CD4-positive, alpha-beta memory T cell (primary cell): Measurements from ENCODE around the gene PITPNM2. TPM values are rescaled to one million over a fixed set of nuclear protein-coding genes. Genes with fewer than 3 reads are reported as not detected.
A peak's percentile ranks its signal among the peaks of the same experiment; 100 is the strongest.

Experiments used
- CTCF ChIA-PET: fragments of 350-600 bp; sonication (Branson Sonifier 250); formaldehyde crosslinking; loops from one replicate; lab custom pipeline; 2021; ENCODE audit warnings: inconsistent platforms; ENCODE audit not compliant: partially characterized antibody; lab: Charles Lee
- POLR2A ChIA-PET: fragments of 350-600 bp; sonication (Branson Sonifier 250); formaldehyde crosslinking; loops from one replicate; lab custom pipeline; 2021; ENCODE audit not compliant: partially characterized antibody; lab: Charles Lee
- DNase-seq, 5 donors: peaks; one replicate each; pipeline versions ENCODE4 v3.0.0 to v3.0.0-alpha.2; 2020 to 2022; ENCODE audit warnings: mixed read lengths in 1 of 5
- H3K27ac ChIP-seq: one replicate; pipeline ENCODE4 v1.7.0; 2013; ENCODE audit warnings: low read depth, low read length
- H3K27me3 ChIP-seq: 2 replicates; pipeline ENCODE4 v1.7.0; 2013; ENCODE audit warnings: mild to moderate bottlenecking, low read length, moderate library complexity; ENCODE audit not compliant: insufficient read depth
- H3K36me3 ChIP-seq: 2 replicates; pipeline ENCODE4 v1.7.0; 2013; ENCODE audit warnings: mild to moderate bottlenecking, low read length, moderate library complexity; ENCODE audit not compliant: insufficient read depth
- H3K4me1 ChIP-seq: 2 replicates; pipeline ENCODE4 v1.7.0; 2013; ENCODE audit warnings: mild to moderate bottlenecking, low read length, moderate library complexity; ENCODE audit not compliant: insufficient read depth
- H3K4me3 ChIP-seq, 2 donors: one replicate each; pipeline ENCODE4 v1.7.0; 2013; ENCODE audit warnings: low read length in 2 of 2, mild to moderate bottlenecking in 1 of 2
- H3K9me3 ChIP-seq, 2 donors: one replicate each; pipeline ENCODE4 v1.7.0; 2013; ENCODE audit warnings: low read length in 2 of 2, control low read depth in 1 of 2; ENCODE audit not compliant: control insufficient read depth in 1 of 2
- H3K27ac Mint-ChIP-seq, 7 donors: one replicate each; pipeline ENCODE4 v1.8.0; 2020 to 2021; ENCODE audit warnings: mixed read lengths in 7 of 7, mild to moderate bottlenecking in 6 of 7, inconsistent platforms in 3 of 7, moderate library complexity in 3 of 7
- H3K27me3 Mint-ChIP-seq, 2 donors: one replicate each; pipeline ENCODE4 v1.8.0; 2020 to 2021; ENCODE audit warnings: mixed read lengths in 2 of 2
- H3K36me3 Mint-ChIP-seq, 2 donors: one replicate each; pipeline ENCODE4 v1.8.0; 2020 to 2021; ENCODE audit warnings: mixed read lengths in 2 of 2, inconsistent platforms in 1 of 2, mild to moderate bottlenecking in 1 of 2
- H3K4me1 Mint-ChIP-seq, 4 donors: one replicate each; pipeline ENCODE4 v1.8.0; 2020 to 2021; ENCODE audit warnings: mixed read lengths in 4 of 4, mild to moderate bottlenecking in 1 of 4
- H3K4me3 Mint-ChIP-seq, 8 donors: one replicate each; pipeline ENCODE4 v1.8.0; 2020 to 2021; ENCODE audit warnings: mixed read lengths in 8 of 8, mild to moderate bottlenecking in 7 of 8, moderate library complexity in 6 of 8, inconsistent platforms in 3 of 8
- H3K9me3 Mint-ChIP-seq, 8 donors: one replicate each; pipeline ENCODE4 v1.8.0; 2020 to 2021; ENCODE audit warnings: mixed read lengths in 8 of 8, mild to moderate bottlenecking in 5 of 8, inconsistent platforms in 3 of 8, moderate library complexity in 1 of 8
- intact Hi-C: fragments of 100-400 bp; cut with micrococcal nuclease; formaldehyde crosslinking; loops from one replicate; pipeline ENCODE4 v1.15.1; 2023
- polyA plus RNA-seq, 2 donors: library from polyadenylated mRNA; unstranded; fragments of 300-500 nt; fragmentation: Illumina TruSeq; gene quantifications; one replicate each; pipeline ENCODE4 v1.2.3, GENCODE V29; 2021
- total RNA-seq, 2 experiments: library from RNA; stranded (reverse); gene quantifications; one replicate each; pipeline ENCODE4 v1.2.3, GENCODE V29; 2021

PITPNM2 gene
- total and polyA plus RNA-seq, 4 experiments from 2014 or later: 0.77 to 16.8 (median 9.5) TPM

DNA sequence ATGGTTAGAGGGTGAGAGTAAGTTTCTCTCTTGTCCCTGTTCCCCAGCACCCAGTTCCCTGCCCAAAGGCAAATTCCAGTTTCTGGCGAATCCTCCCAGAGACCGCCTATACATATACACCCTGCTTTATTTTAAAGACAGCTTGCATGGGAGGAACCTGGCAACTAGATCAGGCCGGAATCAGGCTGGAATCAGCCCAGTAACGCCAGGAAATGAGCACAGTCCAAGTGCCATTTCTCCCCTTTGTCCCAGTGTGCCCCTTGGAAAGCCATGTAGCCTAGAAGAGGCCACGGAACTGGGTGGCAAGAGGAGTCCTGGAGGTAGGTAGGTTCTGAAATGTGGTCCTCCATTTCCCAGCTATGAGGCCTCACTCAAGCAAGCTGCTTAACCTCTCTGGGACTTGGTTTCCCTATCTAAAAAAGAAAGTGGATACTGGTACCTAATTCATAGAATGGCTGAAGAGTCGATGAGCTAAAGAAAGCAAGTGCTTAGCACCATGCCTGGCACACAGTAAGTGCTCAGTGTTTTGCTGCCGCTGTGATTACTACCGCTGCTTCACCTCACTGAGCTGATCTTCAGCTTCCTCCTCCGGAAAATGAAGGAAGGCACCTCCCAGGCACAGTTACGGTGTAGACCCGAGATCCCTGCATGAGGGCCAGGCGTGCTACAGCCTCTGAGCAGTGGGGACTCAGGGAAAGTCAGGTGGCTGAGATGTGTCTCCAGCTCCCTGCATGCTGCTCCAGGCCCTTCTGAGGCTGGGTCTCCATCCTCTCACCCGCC lies 36.4 kb downstream of the PITPNM2 start:
- no peak for DNase-seq
- POLR2A ChIA-PET: interaction anchor here (0.6 to 1.9 kb wide), 4 partner anchors 8 to 118 kb away, joined by 3 to 8 read pairs (median 4); partner anchors contain the start of gene MPHOSPH9
- no peak overlapping the region for H3K4me3 ChIP-seq

DNA sequence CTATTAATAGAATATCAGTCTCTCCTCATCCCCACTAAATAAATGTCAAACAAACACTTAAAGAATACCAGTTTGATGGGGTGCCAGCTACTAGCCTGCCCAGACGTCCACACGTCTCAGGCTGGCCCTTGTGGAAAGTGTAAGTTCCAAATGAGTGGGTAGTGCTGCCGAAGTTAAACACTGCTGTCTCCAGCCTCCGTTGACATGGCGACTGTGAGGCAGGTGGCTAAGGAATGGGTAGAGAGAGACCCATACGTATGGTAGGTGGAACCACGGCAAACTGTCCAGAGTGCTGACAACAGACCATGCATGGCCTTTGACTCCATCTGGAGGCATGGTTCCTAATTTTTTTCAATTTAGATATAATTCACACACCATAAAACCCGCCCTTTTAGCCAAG lies 37.9 kb downstream of the PITPNM2 start:
- intact Hi-C loops: no loop called here
- H3K9me3 Mint-ChIP-seq: no peaks in the 10 kb centered on the region
- H3K27ac ChIP-seq: no peak overlapping the region
- DNase-seq: no peak
- no peaks in the 10 kb centered on the region for H3K9me3 ChIP-seq
- H3K27me3 Mint-ChIP-seq: no peaks in the 10 kb centered on the region
- H3K36me3 ChIP-seq: no peaks in the 10 kb centered on the region
- peaks cover 0 to 10% of the 10 kb centered on the region in 2 donors for H3K36me3 Mint-ChIP-seq
- no peaks in the 10 kb centered on the region for H3K27me3 ChIP-seq
- no peak overlapping the region for H3K4me3 Mint-ChIP-seq
- no peak overlapping the region for H3K4me3 ChIP-seq
- CTCF ChIA-PET: no interaction called here
- peaks cover 7 to 27% (median 15%) of the 10 kb centered on the region in 4 donors for H3K4me1 Mint-ChIP-seq
- no peak overlapping the region for H3K27ac Mint-ChIP-seq
- POLR2A ChIA-PET: no interaction called here
- peaks cover 28% of the 10 kb centered on the region for H3K4me1 ChIP-seq

More for the DNA sequence above, 36.4 kb downstream of the PITPNM2 start:
- H3K36me3 Mint-ChIP-seq: peaks cover 0 to 5% of the 10 kb centered on the region in 2 donors
- Histone ChIP-seq H3K4me1 (peaks cover 30% of the 10 kb centered on the region), H3K9me3 (no peaks in the 10 kb centered on the region), H3K27ac (no peak overlapping the region), H3K27me3 (no peaks in the 10 kb centered on the region), H3K36me3 (no peaks in the 10 kb centered on the region)
- intact Hi-C loops: no loop called here
- CTCF ChIA-PET: interaction anchor here (1.4 kb wide), 1 partner anchor 109 kb away, joined by 3 read pairs; no protein-coding TSS in a partner anchor
- peak overlapping the region in 5 of 7 donors; percentile 34 to 81 (median 42) for H3K27ac Mint-ChIP-seq
- H3K4me1 Mint-ChIP-seq: peaks cover 8 to 26% (median 14%) of the 10 kb centered on the region in 4 donors
- H3K9me3 Mint-ChIP-seq: no peaks in the 10 kb centered on the region
- peak overlapping the region in 5 of 8 donors; percentile 13 to 51 (median 21) for H3K4me3 Mint-ChIP-seq
- H3K27me3 Mint-ChIP-seq: no peaks in the 10 kb centered on the region

DNA sequence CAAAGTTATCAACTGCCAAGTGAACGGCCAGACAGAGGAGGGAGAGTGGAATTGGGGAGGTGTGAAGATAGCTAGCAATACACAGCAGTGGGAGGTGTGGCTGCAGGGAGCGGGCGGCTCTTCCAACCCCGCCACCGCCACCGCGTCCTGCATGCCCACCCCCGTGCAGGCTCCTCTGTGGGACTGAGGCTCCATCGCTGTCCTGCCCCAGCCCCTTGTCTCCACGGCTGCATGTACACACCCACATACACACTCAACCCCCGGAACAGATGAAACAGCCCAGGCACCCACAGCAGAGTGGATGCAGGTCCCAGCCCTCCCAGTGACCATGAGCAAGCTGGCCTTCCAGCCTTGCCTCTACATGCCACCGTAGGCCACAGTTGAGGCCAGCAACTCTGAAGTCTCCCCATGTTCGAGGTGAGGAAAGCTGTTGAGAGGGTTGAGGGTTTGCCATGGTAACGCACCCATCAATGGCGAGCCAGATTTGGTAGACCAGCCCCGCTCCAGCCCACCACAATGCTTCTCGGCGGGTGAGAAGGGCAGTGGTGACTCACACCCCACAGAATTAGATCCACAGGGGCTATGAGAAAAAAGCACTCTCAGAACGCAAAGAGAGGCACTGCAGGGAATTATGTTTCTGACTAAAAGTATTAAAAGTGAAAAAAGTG lies 39.3 kb downstream of the PITPNM2 start:
- no peaks in the 10 kb centered on the region for H3K27me3 ChIP-seq
- peaks cover 42% of the 10 kb centered on the region for H3K4me1 ChIP-seq
- H3K36me3 ChIP-seq: no peaks in the 10 kb centered on the region
- H3K9me3 ChIP-seq: no peaks in the 10 kb centered on the region
- Mint-ChIP-seq H3K9me3 (no peaks in the 10 kb centered on the region), H3K27me3 (no peaks in the 10 kb centered on the region), H3K4me3 (no peak overlapping the region), H3K4me1 (peaks cover 20 to 41% (median 29%) of the 10 kb centered on the region in 4 donors), H3K36me3 (peaks cover 0 to 13% of the 10 kb centered on the region in 2 donors), H3K27ac (peak overlapping the region in 1 of 7 donors; percentile 24)
- no peak for DNase-seq
- no peak overlapping the region for H3K27ac ChIP-seq
- POLR2A ChIA-PET: interaction anchor here (0.9 to 1.3 kb wide), 2 partner anchors 9 to 121 kb away, joined by 3 to 5 read pairs; no protein-coding TSS in a partner anchor
- CTCF ChIA-PET: interaction anchor here (0.9 kb wide), 1 partner anchor 127 kb away, joined by 3 read pairs; no protein-coding TSS in a partner anchor
- intact Hi-C loops: no loop called here
- H3K4me3 ChIP-seq: no peak overlapping the region

DNA sequence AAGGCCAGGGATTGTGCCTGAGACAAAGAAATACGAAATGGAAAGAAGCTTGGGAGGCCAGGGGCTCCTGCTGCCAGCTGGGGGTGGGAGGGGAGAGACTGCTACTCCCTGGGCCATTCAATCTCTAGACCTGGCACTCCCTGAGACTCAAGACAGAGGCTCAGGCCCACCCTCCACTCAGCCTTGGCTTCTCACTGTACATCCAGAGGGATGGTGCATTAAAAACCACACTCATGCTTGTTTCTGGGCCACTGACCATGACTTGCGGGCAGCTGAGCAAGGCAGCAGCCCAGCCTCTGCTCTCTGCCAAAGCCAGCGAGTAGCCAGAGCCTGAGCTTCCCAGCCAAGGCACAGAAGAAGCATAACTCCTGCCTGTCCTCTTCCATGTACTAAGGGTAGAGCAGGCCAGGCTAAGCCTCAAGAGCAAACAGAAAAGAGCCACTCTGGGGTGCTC lies 41.5 kb downstream of the PITPNM2 start:
- Mint-ChIP-seq H3K4me3 (no peak overlapping the region), H3K27ac (no peak overlapping the region)
- intact Hi-C loops: no loop called here

DNA sequence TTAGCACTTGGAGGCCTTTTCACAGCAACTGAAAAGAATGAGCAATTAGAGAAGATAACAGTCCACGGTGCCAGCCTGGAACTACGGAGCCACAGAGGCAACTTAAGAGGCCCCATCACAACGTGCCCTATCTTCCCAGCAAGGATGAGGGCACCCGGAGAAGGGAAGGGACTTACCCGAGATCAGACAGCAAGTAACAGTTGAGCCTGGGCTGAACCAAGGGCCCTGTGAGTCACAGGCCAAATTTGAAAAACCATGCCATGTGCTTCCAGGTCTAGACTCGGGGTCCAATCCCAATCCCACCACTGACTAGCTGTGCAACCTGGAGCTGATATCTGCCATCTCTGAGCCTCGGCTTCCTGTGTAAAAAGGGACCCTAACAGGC lies 42.2 kb downstream of the PITPNM2 start:
- CTCF ChIA-PET: interaction anchor here (1.2 kb wide), 1 partner anchor 14 kb away, joined by 3 read pairs; no protein-coding TSS in a partner anchor
- H3K27me3 Mint-ChIP-seq: no peaks in the 10 kb centered on the region
- no peak overlapping the region for H3K4me3 ChIP-seq
- H3K36me3 Mint-ChIP-seq: peaks cover 0 to 13% of the 10 kb centered on the region in 2 donors
- H3K36me3 ChIP-seq: no peaks in the 10 kb centered on the region
- no peaks in the 10 kb centered on the region for H3K9me3 ChIP-seq
- no peaks in the 10 kb centered on the region for H3K27me3 ChIP-seq
- DNase-seq: no peak
- no peaks in the 10 kb centered on the region for H3K9me3 Mint-ChIP-seq
- no peak overlapping the region for H3K27ac ChIP-seq
- peak overlapping the region in 5 of 7 donors; percentile 19 to 72 (median 57) for H3K27ac Mint-ChIP-seq
- intact Hi-C loops: no loop called here
- no peak overlapping the region for H3K4me3 Mint-ChIP-seq
- POLR2A ChIA-PET: interaction anchor here (2.2 kb wide), 1 partner anchor 33 kb away, joined by 27 read pairs; no protein-coding TSS in a partner anchor
- peaks cover 27 to 45% (median 37%) of the 10 kb centered on the region in 4 donors for H3K4me1 Mint-ChIP-seq
- H3K4me1 ChIP-seq: peaks cover 33% of the 10 kb centered on the region

More for the DNA sequence above, 41.5 kb downstream of the PITPNM2 start:
- H3K9me3 ChIP-seq: no peaks in the 10 kb centered on the region
- peaks cover 0 to 13% of the 10 kb centered on the region in 2 donors for H3K36me3 Mint-ChIP-seq
- CTCF ChIA-PET: no interaction called here
- H3K36me3 ChIP-seq: no peaks in the 10 kb centered on the region
- H3K4me1 Mint-ChIP-seq: peaks cover 27 to 46% (median 37%) of the 10 kb centered on the region in 4 donors
- no peak for DNase-seq
- no peaks in the 10 kb centered on the region for H3K9me3 Mint-ChIP-seq
- H3K27me3 ChIP-seq: no peaks in the 10 kb centered on the region
- H3K27me3 Mint-ChIP-seq: no peaks in the 10 kb centered on the region
- H3K4me1 ChIP-seq: peaks cover 36% of the 10 kb centered on the region
- POLR2A ChIA-PET: no interaction called here
- H3K27ac ChIP-seq: no peak overlapping the region
- H3K4me3 ChIP-seq: no peak overlapping the region

DNA sequence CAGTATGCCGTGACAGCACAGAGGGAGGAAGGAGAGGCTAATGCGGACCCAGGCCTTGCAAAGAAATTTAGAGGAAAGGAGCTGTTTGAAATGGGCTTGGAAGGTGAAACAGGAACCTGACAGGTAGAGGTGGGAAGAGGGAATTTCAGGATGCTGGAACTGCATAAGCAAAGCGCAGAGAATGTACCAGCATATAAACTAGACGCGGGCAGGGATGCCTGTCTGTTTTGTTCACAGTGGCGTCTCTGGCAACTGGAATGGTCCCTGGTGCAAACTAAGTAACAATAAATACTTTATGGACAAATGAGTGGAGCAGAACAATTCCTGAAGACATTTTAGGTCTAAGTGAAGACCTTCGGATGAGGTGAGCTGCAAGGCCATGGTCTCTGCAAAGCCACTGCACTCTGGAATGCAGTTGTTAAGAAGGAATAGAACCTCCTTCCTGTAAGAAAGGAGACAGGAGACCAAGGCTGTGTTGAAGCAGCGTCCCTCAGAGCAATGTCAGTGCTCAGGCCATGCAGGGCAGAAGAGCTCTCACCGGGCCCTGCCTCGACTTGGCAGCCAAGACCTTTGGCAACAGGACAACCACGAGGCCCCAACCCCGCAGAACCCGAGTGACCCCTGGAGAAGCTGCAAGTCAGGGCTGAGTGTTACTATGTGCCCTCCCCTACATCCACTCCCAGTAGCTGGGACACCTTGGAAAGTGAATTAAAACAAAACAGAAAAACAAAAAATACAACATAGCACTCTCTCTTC lies 42.8 kb downstream of the PITPNM2 start:
- no peaks in the 10 kb centered on the region for H3K27me3 ChIP-seq
- no peaks in the 10 kb centered on the region for H3K36me3 ChIP-seq
- DNase-seq: no peak
- intact Hi-C loops: no loop called here
- H3K9me3 ChIP-seq: no peaks in the 10 kb centered on the region
- ChIA-PET CTCF (interaction anchor here (0.9 to 1.7 kb wide), 7 partner anchors 10 to 125 kb away, joined by 3 to 8 read pairs (median 4); partner anchors contain the start of genes MPHOSPH9 and MTRFR), POLR2A (interaction anchor here (0.9 to 2.8 kb wide), 8 partner anchors 12 to 129 kb away, joined by 3 to 27 read pairs (median 7); partner anchors contain the start of genes ARL6IP4, MPHOSPH9 and MTRFR)
- Mint-ChIP-seq H3K4me3 (peak overlapping the region in 2 of 8 donors; percentile 13 to 75), H3K27ac (peak overlapping the region; percentile 19 to 96 (median 83)), H3K9me3 (no peaks in the 10 kb centered on the region), H3K36me3 (peaks cover 0 to 13% of the 10 kb centered on the region in 2 donors), H3K4me1 (peaks cover 28 to 47% (median 37%) of the 10 kb centered on the region in 4 donors), H3K27me3 (no peaks in the 10 kb centered on the region)
- H3K4me3 ChIP-seq: no peak overlapping the region
- H3K4me1 ChIP-seq: peaks cover 33% of the 10 kb centered on the region
- peak overlapping the region; percentile 54 for H3K27ac ChIP-seq
